K562 (cell line): ENCODE measurements around the gene PPP1R14C. TPM values are rescaled to one million over a fixed set of nuclear protein-coding genes. Genes with fewer than 3 reads are reported as not detected.

Experiments
- BCOR ChIP-seq: fragments of 450-650 bp; IDR thresholded peaks from 2 replicates; pipeline ENCODE4 v1.6.1; 2016
- CBX1 ChIP-seq: sonication (generic); IDR thresholded peaks from 2 replicates; pipeline ENCODE4 v1.6.1; 2016; ENCODE audit warnings: antibody characterized with exemption, low read depth, mild to moderate bottlenecking
- CCAR2 ChIP-seq: fragments of 200-400 bp; formaldehyde crosslinking; IDR thresholded peaks from 2 replicates; pipeline ENCODE4 v1.6.1; 2017; ENCODE audit warnings: mild to moderate bottlenecking, low read depth, low read length
- CSDE1 ChIP-seq, 2 experiments: fragments of 450-650 bp; IDR thresholded peaks; 2 replicates each; pipeline ENCODE4 v1.6.1; 2016; ENCODE audit warnings: mild to moderate bottlenecking in 1 of 2
- E2F4 ChIP-seq: sonication (generic); formaldehyde crosslinking; IDR thresholded peaks from 2 replicates; pipeline ENCODE4 v1.8.0; 2022; ENCODE audit warnings: mild to moderate bottlenecking, low read depth, missing genetic modification reagents
- ELF1 ChIP-seq: fragments of 200-800 bp; sonication (Bioruptor generic); IDR thresholded peaks from 2 replicates; pipeline ENCODE4 v1.6.1; 2016; ENCODE audit warnings: missing genetic modification characterization, missing compliant biosample characterization
- GABPA ChIP-seq: fragments of 200-800 bp; sonication (Bioruptor generic); conservative IDR thresholded peaks from 2 replicates; pipeline ENCODE4 v1.6.1; 2016; ENCODE audit warnings: low read depth, missing genetic modification characterization, missing compliant biosample characterization
- GATA2 ChIP-seq: sonication (generic); formaldehyde crosslinking; IDR thresholded peaks from 2 replicates; pipeline ENCODE4 v1.4.0; 2020; ENCODE audit warnings: mild to moderate bottlenecking, missing genetic modification reagents
- HDAC8 ChIP-seq: fragments of 450-650 bp; IDR thresholded peaks from 2 replicates; pipeline ENCODE4 v1.6.1; 2016; ENCODE audit warnings: mild to moderate bottlenecking, missing genetic modification characterization, moderate library complexity, missing compliant biosample characterization
- HMG20B ChIP-seq: fragments of 250-450 bp; sonication (Bioruptor Pico); IDR thresholded peaks from 2 replicates; pipeline ENCODE4 v1.5.0; 2021; ENCODE audit warnings: mild to moderate bottlenecking
- KDM1A ChIP-seq, 2 experiments: fragments of 450-650 bp; IDR thresholded peaks; 2 replicates each; pipeline ENCODE4 v1.6.1; 2016; ENCODE audit warnings: mild to moderate bottlenecking in 2 of 2
- MNT ChIP-seq, 2 experiments: fragments of 450-650 bp; conservative IDR thresholded peaks; 2 replicates each; pipeline ENCODE4 v1.6.1; 2017; ENCODE audit warnings: mild to moderate bottlenecking in 2 of 2, moderate library complexity in 2 of 2
- NFYB ChIP-seq: IDR thresholded peaks from 2 replicates; pipeline ENCODE4 v1.6.1; 2011; ENCODE audit warnings: mild to moderate bottlenecking, moderate library complexity; ENCODE audit not compliant: insufficient read length; ENCODE audit errors: extremely low read depth
- SNRNP70 ChIP-seq: fragments of 200-400 bp; formaldehyde crosslinking; optimal IDR thresholded peaks from 2 replicates; pipeline ENCODE3; 2017; ENCODE audit warnings: low read depth, low read length
- TGIF2 ChIP-seq: sonication (generic); formaldehyde crosslinking; IDR thresholded peaks from 2 replicates; pipeline ENCODE4 v1.8.1; 2022; ENCODE audit warnings: mild to moderate bottlenecking, missing genetic modification reagents, moderate library complexity
- XRCC4 ChIP-seq: IDR thresholded peaks from one replicate; pipeline ENCODE4 v1.6.1; 2011; ENCODE audit not compliant: insufficient read depth, insufficient read length; ENCODE audit errors: extremely low read depth
- XRCC5 ChIP-seq: fragments of 200-400 bp; formaldehyde crosslinking; IDR thresholded peaks from 2 replicates; pipeline ENCODE4 v1.6.1; 2017; ENCODE audit warnings: low read depth, mild to moderate bottlenecking, low read length
- ZNF121 ChIP-seq: sonication (generic); formaldehyde crosslinking; conservative IDR thresholded peaks from 2 replicates; pipeline ENCODE4 v1.8.0; 2022; ENCODE audit warnings: missing genetic modification reagents
- ZNF583 ChIP-seq: fragments of 250-450 bp; sonication (Bioruptor Pico); IDR thresholded peaks from 2 replicates; pipeline ENCODE4 v1.4.0; 2020
- ZNF584 ChIP-seq: fragments of 200-800 bp; sonication (Bioruptor generic); IDR thresholded peaks from 2 replicates; pipeline ENCODE4 v1.6.1; 2016; ENCODE audit warnings: low read depth, mild to moderate bottlenecking, missing genetic modification characterization, missing compliant biosample characterization
- ZNF609 ChIP-seq: sonication (generic); formaldehyde crosslinking; IDR thresholded peaks from 2 replicates; pipeline ENCODE4 v1.8.1; 2023; ENCODE audit warnings: missing genetic modification reagents, mild to moderate bottlenecking, borderline replicate concordance
- polyA plus RNA-seq, 8 experiments: library from polyadenylated mRNA; depleted of rRNA in 4 of 8; stranded (reverse) in 5 of 8; unstranded in 3 of 8; fragments of >200 nt; fragmentation: Nextera tagmentation in 2 of 8; fragmentation: Illumina TruSeq in 1 of 8; extraction: Ambion mirVana in 2 of 8; extraction: Trizol in 1 of 8; gene quantifications; 2 replicates each; pipeline versions ENCODE4 v1.2.1 to v1.2.3, GENCODE V29; 2011 to 2014; ENCODE audit warnings: inconsistent platforms in 1 of 8, missing spikeins in 1 of 8
- total RNA-seq, 7 experiments: library from RNA; depleted of rRNA in 6 of 7; stranded (reverse); fragments of >200 nt in 6 of 7; fragmentation: Illumina TruSeq in 2 of 7; extraction: Trizol in 2 of 7; gene quantifications; 2 replicates each; pipeline versions ENCODE4 v1.2.1 to v1.2.3, GENCODE V29; 2011 to 2021; ENCODE audit warnings: low replicate concordance in 1 of 7

PPP1R14C gene
- total and polyA plus RNA-seq, 9 of the 15 experiments (the other 6 are each of a cell fraction or from before 2014, with no cell fraction given): 4.5 to 16.6 (median 11.9) TPM

- TF ChIP-seq XRCC5: no peak
- no peak for TF ChIP-seq ZNF609 (CRISPR knock-in tag)
- TF ChIP-seq HMG20B (CRISPR knock-in tag): no peak
- no peak for TF ChIP-seq CSDE1 (IDR thresholded peaks at IDR 0.05)
- no peak for TF ChIP-seq CBX1
- TF ChIP-seq E2F4 (CRISPR knock-in tag): no peak
- no peak for TF ChIP-seq TGIF2 (CRISPR knock-in tag)
- TF ChIP-seq ZNF583 (CRISPR knock-in tag): peak; percentile 72; the same call in 1 of the 2 replicates
- TF ChIP-seq GATA2: no peak
- no peak for TF ChIP-seq NFYB
- 0 out of 2 replicates have a peak, but pooled peaks have one; percentile 44 for TF ChIP-seq ZNF584 (CRISPR knock-in tag)
- TF ChIP-seq SNRNP70: no peak
- 0 out of 4 replicates have a peak, but pooled peaks have one; percentile 25 to 40 for TF ChIP-seq MNT (conservative IDR thresholded peaks at IDR 0.05)
- no peak for TF ChIP-seq BCOR
- TF ChIP-seq KDM1A (IDR thresholded peaks at IDR 0.05): 0 out of 4 replicates have a peak, but pooled peaks of 1 of the 2 experiments have one; percentile 24
- TF ChIP-seq CCAR2: no peak
- TF ChIP-seq GABPA (tag): no peak
- TF ChIP-seq ZNF121: no peak
- no peak for TF ChIP-seq ELF1 (tag)
- TF ChIP-seq HDAC8: 0 out of 2 replicates have a peak, but pooled peaks have one; percentile 43
- no peak for TF ChIP-seq XRCC4
Observed at GRCh38 chr6:150267686-150268561, 125.1 kb downstream of the PPP1R14C start (continued).
